Prostate gland (tissue), 2 donors: ENCODE results near the gene GNS. TPM values are rescaled to one million over a fixed set of nuclear protein-coding genes. Genes with fewer than 3 reads are reported as not detected.

Experiments used
- DNase-seq: peaks from one replicate; pipeline ENCODE4 v3.0.0-alpha.2; 2019; ENCODE audit warnings: low spot score
- H3K27ac ChIP-seq, 2 donors: fragments of 200-600 bp; sonication (generic); 2 replicates each; pipeline ENCODE4 v1.5.1; 2017 to 2019
- H3K27me3 ChIP-seq: fragments of 200-600 bp; sonication (generic); replicated peaks from 2 replicates; pipeline ENCODE4 v1.5.1; 2019; ENCODE audit not compliant: insufficient read depth
- H3K36me3 ChIP-seq, 2 donors: fragments of 200-600 bp; sonication (generic); 1 replicate in 1 of 2; 2 replicates in 1 of 2; pipeline versions ENCODE4 v1.5.1 to v1.8.1; 2017 to 2019
- H3K4me1 ChIP-seq: fragments of 200-600 bp; sonication (generic); replicated peaks from 2 replicates; pipeline ENCODE4 v1.5.1; 2019
- H3K4me3 ChIP-seq, 2 donors: fragments of 200-600 bp; sonication (generic); 2 replicates each; pipeline ENCODE4 v1.5.1; 2017 to 2019
- H3K9me3 ChIP-seq: fragments of 200-600 bp; sonication (generic); 2 replicates; pipeline ENCODE4 v1.5.1; 2017
- POLR2A ChIP-seq: fragments of 450-650 bp; IDR thresholded peaks from one replicate; pipeline ENCODE4 v1.6.1; 2016; ENCODE audit warnings: antibody characterized with exemption, mild to moderate bottlenecking
- POLR2AphosphoS5 ChIP-seq: sonication (generic); formaldehyde crosslinking; IDR thresholded peaks from one replicate; pipeline ENCODE4 v1.6.1; 2017; ENCODE audit warnings: antibody characterized with exemption
- WGBS: methylation state at CpG from one replicate; pipeline ENCODE4 v1.1.5; 2018; 5-methylcytosine and 5-hydroxymethylcytosine counted together
- intact Hi-C: fragments of 100-400 bp; cut with DNase I; formaldehyde crosslinking; loops from one replicate; pipeline ENCODE4 v1.14.2; 2022
- total RNA-seq, 2 donors: library from RNA; depleted of rRNA; stranded (reverse); fragments of >200 nt; gene quantifications; one replicate each; pipeline ENCODE4 v1.1.0, GENCODE V29; 2016
- TF ChIP-seq, protein P1 (sequence below), 4 experiments: fragments of 200-600 bp in 2 of 4; fragments of 450-650 bp in 2 of 4; sonication (generic) in 2 of 4; IDR thresholded peaks; 1 replicate in 3 of 4; 2 replicates in 1 of 4; pipeline ENCODE4 v1.5.1; 2016 to 2019; ENCODE audit warnings: antibody characterized with exemption in 4 of 4, mild to moderate bottlenecking in 2 of 4, moderate library complexity in 2 of 4

Gene GNS
- total RNA-seq, 2 donors from 2014 or later: 77.7 to 98.7 TPM

DNA sequence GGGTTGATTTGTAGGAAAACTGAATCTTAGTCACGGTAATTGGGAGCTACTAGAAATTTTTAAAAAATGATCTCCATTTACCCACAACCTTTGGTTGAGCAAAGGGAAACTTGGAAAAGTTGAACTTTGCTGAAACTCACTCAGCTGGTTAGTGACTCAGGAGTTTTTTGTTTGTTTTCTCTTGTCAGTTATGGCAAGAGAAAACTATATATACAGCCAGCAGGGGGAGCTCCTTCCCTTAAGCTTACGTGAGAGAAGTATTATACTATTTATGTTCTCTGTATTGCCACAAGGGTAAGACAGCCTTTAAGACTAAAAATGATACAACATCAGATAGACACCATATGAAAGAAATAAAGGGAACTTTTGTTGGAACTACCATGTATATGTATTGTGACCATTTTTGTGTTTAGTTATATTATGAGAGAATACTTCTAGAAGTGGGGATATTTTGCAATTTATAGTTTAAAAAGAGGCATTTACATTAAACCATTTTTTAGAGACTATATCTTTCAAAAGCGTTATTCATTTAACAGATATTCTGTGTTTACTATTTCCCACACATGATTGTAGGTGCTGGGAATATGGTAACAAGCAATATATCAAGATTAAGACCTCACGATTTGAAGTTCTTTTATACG is 37.1 kb upstream of the GNS start:
- WGBS: 52% methylated on average over 5 of the region's 5 CpGs
- DNase-seq: peak; percentile 90
- no peak overlapping the region for H3K4me3 ChIP-seq

DNA sequence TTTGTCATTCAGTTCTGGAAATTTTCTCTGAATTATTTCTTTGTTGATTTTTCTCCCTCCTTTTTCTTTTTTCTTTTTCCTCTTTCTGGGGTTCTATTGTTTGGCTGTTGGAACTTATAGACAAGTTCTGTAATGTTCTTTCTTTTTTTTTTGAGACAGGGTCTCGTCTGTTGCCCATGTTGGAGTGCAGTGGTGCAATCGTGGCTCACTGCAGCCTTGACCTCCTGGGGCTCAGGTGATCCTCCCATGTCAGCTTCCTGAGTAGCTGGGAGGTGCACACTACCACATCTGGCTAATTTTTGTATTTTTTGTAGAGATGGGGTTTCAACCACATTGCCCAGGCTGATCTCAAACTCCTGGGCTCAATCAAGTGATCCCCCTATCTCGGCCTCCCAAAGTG is 35.1 kb upstream of the GNS start:
- no peak overlapping the region for H3K27ac ChIP-seq
- no peaks in the 10 kb centered on the region for H3K9me3 ChIP-seq
- TF ChIP-seq POLR2AphosphoS5: no peak
- TF ChIP-seq POLR2A: no peak
- TF ChIP-seq, protein P1, sequence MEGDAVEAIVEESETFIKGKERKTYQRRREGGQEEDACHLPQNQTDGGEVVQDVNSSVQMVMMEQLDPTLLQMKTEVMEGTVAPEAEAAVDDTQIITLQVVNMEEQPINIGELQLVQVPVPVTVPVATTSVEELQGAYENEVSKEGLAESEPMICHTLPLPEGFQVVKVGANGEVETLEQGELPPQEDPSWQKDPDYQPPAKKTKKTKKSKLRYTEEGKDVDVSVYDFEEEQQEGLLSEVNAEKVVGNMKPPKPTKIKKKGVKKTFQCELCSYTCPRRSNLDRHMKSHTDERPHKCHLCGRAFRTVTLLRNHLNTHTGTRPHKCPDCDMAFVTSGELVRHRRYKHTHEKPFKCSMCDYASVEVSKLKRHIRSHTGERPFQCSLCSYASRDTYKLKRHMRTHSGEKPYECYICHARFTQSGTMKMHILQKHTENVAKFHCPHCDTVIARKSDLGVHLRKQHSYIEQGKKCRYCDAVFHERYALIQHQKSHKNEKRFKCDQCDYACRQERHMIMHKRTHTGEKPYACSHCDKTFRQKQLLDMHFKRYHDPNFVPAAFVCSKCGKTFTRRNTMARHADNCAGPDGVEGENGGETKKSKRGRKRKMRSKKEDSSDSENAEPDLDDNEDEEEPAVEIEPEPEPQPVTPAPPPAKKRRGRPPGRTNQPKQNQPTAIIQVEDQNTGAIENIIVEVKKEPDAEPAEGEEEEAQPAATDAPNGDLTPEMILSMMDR (IDR thresholded peaks at IDR 0.05): no peak
- no peaks in the 10 kb centered on the region for H3K4me1 ChIP-seq
- H3K27me3 ChIP-seq: no peaks in the 10 kb centered on the region
- intact Hi-C loops: no loop called here
- WGBS: 83% methylated on average over 3 of the region's 3 CpGs
- DNase-seq: no peak
- H3K4me3 ChIP-seq: no peak overlapping the region
- H3K36me3 ChIP-seq: no peaks in the 10 kb centered on the region

More for the DNA sequence above, 37.1 kb upstream of the GNS start:
- Histone ChIP-seq H3K27ac (peak overlapping the region in 1 of 2 donors; percentile 42), H3K9me3 (no peaks in the 10 kb centered on the region), H3K4me1 (no peaks in the 10 kb centered on the region), H3K36me3 (no peaks in the 10 kb centered on the region), H3K27me3 (no peaks in the 10 kb centered on the region)
- no peak for TF ChIP-seq POLR2A
- TF ChIP-seq POLR2AphosphoS5: peak; percentile 77
- TF ChIP-seq, protein P1 (IDR thresholded peaks at IDR 0.05): peak; percentile 30 to 90 (median 78)
- intact Hi-C loops: no loop called here

DNA sequence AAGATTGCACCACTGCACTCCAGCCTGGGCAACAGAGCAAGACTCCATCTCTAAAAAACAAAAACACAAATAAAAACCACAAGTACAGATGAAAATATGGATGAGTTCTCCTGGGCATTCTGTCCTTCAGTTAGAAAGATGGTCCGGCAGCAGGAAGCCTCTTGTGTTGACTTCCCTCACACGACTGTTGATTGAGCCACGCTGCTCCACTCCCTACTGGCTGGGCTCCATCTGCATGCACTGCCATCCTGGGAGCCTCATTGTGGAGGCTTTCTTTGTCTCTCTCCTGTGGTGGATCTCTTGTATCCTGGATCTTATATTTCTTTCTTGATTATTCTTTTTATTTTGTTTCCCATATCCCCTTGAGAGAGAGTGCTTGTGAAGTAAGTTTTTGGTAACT is 34.4 kb upstream of the GNS start:
- no peaks in the 10 kb centered on the region for H3K9me3 ChIP-seq
- H3K27ac ChIP-seq: no peak overlapping the region
- no peaks in the 10 kb centered on the region for H3K27me3 ChIP-seq
- H3K4me1 ChIP-seq: no peaks in the 10 kb centered on the region
- peak; percentile 23 for DNase-seq
- WGBS: 48% methylated on average over 3 of the region's 3 CpGs
- no peak for TF ChIP-seq POLR2AphosphoS5
- TF ChIP-seq POLR2A: no peak
- intact Hi-C loops: no loop called here
- H3K36me3 ChIP-seq: no peaks in the 10 kb centered on the region
- no peak overlapping the region for H3K4me3 ChIP-seq

- intact Hi-C loops: no loop called here
- Histone ChIP-seq H3K27ac (no peak overlapping the region), H3K36me3 (no peaks in the 10 kb centered on the region), H3K4me3 (no peak overlapping the region), H3K27me3 (no peaks in the 10 kb centered on the region), H3K4me1 (no peaks in the 10 kb centered on the region), H3K9me3 (no peaks in the 10 kb centered on the region)
- WGBS: 87% methylated on average over 1 of the region's 1 CpG
- no peak for DNase-seq
- TF ChIP-seq POLR2A (no peak), POLR2AphosphoS5 (no peak)
- TF ChIP-seq, protein P1 (IDR thresholded peaks at IDR 0.05): no peak
Observed at GRCh38 chr12:64792128-64792527, 32.9 kb upstream of the GNS start.

GRCh38 chr12:64791036-64791435 is 31.8 kb upstream of the GNS start:
- no peak for DNase-seq
- Histone ChIP-seq H3K27ac (no peak overlapping the region), H3K27me3 (no peaks in the 10 kb centered on the region), H3K36me3 (no peaks in the 10 kb centered on the region), H3K9me3 (no peaks in the 10 kb centered on the region), H3K4me1 (no peaks in the 10 kb centered on the region), H3K4me3 (no peak overlapping the region)
- intact Hi-C loops: no loop called here
- TF ChIP-seq POLR2A (no peak), POLR2AphosphoS5 (no peak)
- TF ChIP-seq, protein P1 (IDR thresholded peaks at IDR 0.05): no peak
